IPS-NIHi7 (cell line): ENCODE results near the gene APOBEC3H.
"Not testable (repeated sequence)": the region's sequence is repeated elsewhere in the genome, so short reads cannot be mapped to it uniquely, and the experiment has no call there.

ENCODE experiments used
- DNase-seq: peaks from one replicate; pipeline ENCODE4 v3.0.0; 2012; ENCODE audit warnings: mixed read lengths; ENCODE audit errors: extremely low spot score

The APOBEC3H gene

GRCh38 chr22:39097098-39098020 is at the start of gene APOBEC3H:
APOBEC3H (plus strand) TSS chr22:39097244; CDS start chr22:39100279, 3,035 bp downstream.
- no peak for DNase-seq

GRCh38 chr22:39049486-39049885 is 47.6 kb upstream of the APOBEC3H start:
- DNase-seq = not testable (repeated sequence)

- DNase-seq = not testable (repeated sequence)
Measured at GRCh38 chr22:39051844-39052495, 45.1 kb upstream of the APOBEC3H start.

- DNase-seq = no peak
Measured at GRCh38 chr22:39055658-39056057, 41.4 kb upstream of the APOBEC3H start.

- not testable (repeated sequence) for DNase-seq
Measured at GRCh38 chr22:39061290-39061689, 35.8 kb upstream of the APOBEC3H start.

GRCh38 chr22:39061951-39062350 is 35.1 kb upstream of the APOBEC3H start:
- DNase-seq = not testable (repeated sequence)

GRCh38 chr22:39063904-39064303 is 33.1 kb upstream of the APOBEC3H start:
- DNase-seq = not testable (repeated sequence)

GRCh38 chr22:39066442-39067276 is 30.4 kb upstream of the APOBEC3H start:
- not testable (repeated sequence) for DNase-seq

GRCh38 chr22:39068033-39068785 is 28.8 kb upstream of the APOBEC3H start:
- DNase-seq = no peak

- no peak for DNase-seq
Measured at GRCh38 chr22:39070186-39070585, 26.9 kb upstream of the APOBEC3H start.

GRCh38 chr22:39072581-39072981 is 24.5 kb upstream of the APOBEC3H start:
- DNase-seq = not testable (repeated sequence)

- DNase-seq = no peak
Measured at GRCh38 chr22:39073981-39074380, 23.1 kb upstream of the APOBEC3H start.

- DNase-seq = not testable (repeated sequence)
Measured at GRCh38 chr22:39076155-39077025, 20.7 kb upstream of the APOBEC3H start.

- DNase-seq = not testable (repeated sequence)
Measured at GRCh38 chr22:39077026-39077840, 19.8 kb upstream of the APOBEC3H start, which contains the start of gene APOBEC3G. APOBEC3G (plus strand) TSS chr22:39077275; CDS start chr22:39077362, 87 bp downstream.

- not testable (repeated sequence) for DNase-seq
Measured at GRCh38 chr22:39077912-39078311, 19.1 kb upstream of the APOBEC3H start.

GRCh38 chr22:39078329-39078728 is 18.7 kb upstream of the APOBEC3H start:
- no peak for DNase-seq

GRCh38 chr22:39079054-39079637 is 17.9 kb upstream of the APOBEC3H start:
- not testable (repeated sequence) for DNase-seq

- DNase-seq = no peak
Measured at GRCh38 chr22:39080052-39080762, 16.8 kb upstream of the APOBEC3H start.
